Activated naive CD8-positive, alpha-beta T cell treated with anti-CD3 and anti-CD28 coated beads, Interleukin-2, amount 50 U/mL, for 24 hours (primary cell): ENCODE results near the gene ABCC4.
A peak's percentile ranks its signal among the peaks of the same experiment; 100 is the strongest.

Source experiments
- ATAC-seq: fragments of 150-1000 bp; cut with Tn5 transposase; one replicate; pipeline ENCODE4 v1.10.0; 2021
- DNase-seq: peaks from one replicate; pipeline ENCODE4 v3.0.0; 2021
- H3K27ac Mint-ChIP-seq: one replicate; pipeline ENCODE4 v1.8.0; 2021; ENCODE audit warnings: mild to moderate bottlenecking, mixed read lengths
- H3K27me3 Mint-ChIP-seq: one replicate; pipeline ENCODE4 v1.8.0; 2021; ENCODE audit warnings: mixed read lengths
- H3K36me3 Mint-ChIP-seq: one replicate; pipeline ENCODE4 v1.8.0; 2021; ENCODE audit warnings: low read depth, mixed read lengths
- H3K4me1 Mint-ChIP-seq: one replicate; pipeline ENCODE4 v1.8.0; 2021; ENCODE audit warnings: mixed read lengths
- H3K4me3 Mint-ChIP-seq: one replicate; pipeline ENCODE4 v1.8.0; 2021; ENCODE audit warnings: mild to moderate bottlenecking, moderate library complexity, mixed read lengths
- H3K9me3 Mint-ChIP-seq: one replicate; pipeline ENCODE4 v1.8.0; 2021; ENCODE audit warnings: mixed read lengths

The ABCC4 gene

GRCh38 chr13:95112883-95113282, 188.4 kb downstream of the ABCC4 start:
- Mint-ChIP-seq H3K4me3 (no peak overlapping the region), H3K27me3 (no peaks in the 10 kb centered on the region), H3K4me1 (no peaks in the 10 kb centered on the region), H3K9me3 (peaks cover 6% of the 10 kb centered on the region), H3K36me3 (peaks cover 26% of the 10 kb centered on the region), H3K27ac (no peak overlapping the region)
- ATAC-seq: no peak
- no peak for DNase-seq

GRCh38 chr13:95111608-95112007, 189.6 kb downstream of the ABCC4 start:
- no peak for ATAC-seq
- H3K27me3 Mint-ChIP-seq: no peaks in the 10 kb centered on the region
- H3K4me1 Mint-ChIP-seq: no peaks in the 10 kb centered on the region
- H3K9me3 Mint-ChIP-seq: peaks cover 6% of the 10 kb centered on the region
- H3K27ac Mint-ChIP-seq: no peak overlapping the region
- peaks cover 30% of the 10 kb centered on the region for H3K36me3 Mint-ChIP-seq
- no peak overlapping the region for H3K4me3 Mint-ChIP-seq
- no peak for DNase-seq

- ATAC-seq (no peak), DNase-seq (no peak)
- peaks cover 9% of the 10 kb centered on the region for H3K9me3 Mint-ChIP-seq
- peaks cover 33% of the 10 kb centered on the region for H3K36me3 Mint-ChIP-seq
- H3K27me3 Mint-ChIP-seq: no peaks in the 10 kb centered on the region
- no peaks in the 10 kb centered on the region for H3K4me1 Mint-ChIP-seq
- H3K27ac Mint-ChIP-seq: no peak overlapping the region
- no peak overlapping the region for H3K4me3 Mint-ChIP-seq
These were observed 194.7 kb downstream of the ABCC4 start for GRCh38 chr13:95106562-95106961.

- Mint-ChIP-seq H3K4me3 (no peak overlapping the region), H3K36me3 (peaks cover 32% of the 10 kb centered on the region), H3K9me3 (peaks cover 28% of the 10 kb centered on the region), H3K27ac (no peak overlapping the region), H3K27me3 (no peaks in the 10 kb centered on the region), H3K4me1 (no peaks in the 10 kb centered on the region)
- ATAC-seq (no peak), DNase-seq (no peak)
These were observed 200.5 kb downstream of the ABCC4 start for GRCh38 chr13:95100525-95101433.

- Mint-ChIP-seq H3K4me1 (no peaks in the 10 kb centered on the region), H3K27ac (no peak overlapping the region), H3K4me3 (no peak overlapping the region), H3K9me3 (peaks cover 29% of the 10 kb centered on the region), H3K36me3 (peaks cover 42% of the 10 kb centered on the region), H3K27me3 (no peaks in the 10 kb centered on the region)
- DNase-seq: no peak
- ATAC-seq: no peak
These were observed 201.7 kb downstream of the ABCC4 start for GRCh38 chr13:95099541-95099940.

DNA sequence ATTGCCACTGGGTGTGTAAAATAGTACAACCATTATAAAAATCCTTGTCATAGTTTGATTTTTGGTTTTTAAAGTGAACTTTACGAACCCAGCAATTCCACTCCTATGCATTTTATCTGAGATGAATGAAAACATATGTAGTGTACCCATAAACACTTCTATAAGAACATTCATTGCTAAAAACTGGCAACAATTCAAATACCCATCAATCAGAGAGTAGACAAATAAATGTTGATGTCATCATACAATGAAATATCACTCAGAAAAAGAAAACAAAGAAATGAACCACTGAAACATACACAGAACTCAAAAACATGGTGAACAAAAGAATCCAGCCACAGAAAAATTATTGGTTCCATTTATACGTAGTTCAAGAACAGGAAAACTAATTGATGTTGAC, 202.3 kb downstream of the ABCC4 start:
- ATAC-seq (no peak), DNase-seq (no peak)
- Mint-ChIP-seq H3K27ac (no peak overlapping the region), H3K4me1 (no peaks in the 10 kb centered on the region), H3K9me3 (peaks cover 26% of the 10 kb centered on the region), H3K4me3 (no peak overlapping the region), H3K36me3 (peaks cover 46% of the 10 kb centered on the region), H3K27me3 (no peaks in the 10 kb centered on the region)

- Mint-ChIP-seq H3K27me3 (no peaks in the 10 kb centered on the region), H3K4me3 (no peak overlapping the region), H3K9me3 (peaks cover 16% of the 10 kb centered on the region), H3K4me1 (peaks cover 5% of the 10 kb centered on the region), H3K27ac (no peak overlapping the region), H3K36me3 (peaks cover 62% of the 10 kb centered on the region)
- no peak for DNase-seq
- no peak for ATAC-seq
These were observed 209.5 kb downstream of the ABCC4 start for GRCh38 chr13:95091755-95092154.

GRCh38 chr13:95087746-95088305, 213.4 kb downstream of the ABCC4 start:
- DNase-seq (no peak), ATAC-seq (no peak)
- Mint-ChIP-seq H3K36me3 (peaks cover 28% of the 10 kb centered on the region), H3K27me3 (no peaks in the 10 kb centered on the region), H3K9me3 (peaks cover 6% of the 10 kb centered on the region), H3K4me1 (peaks cover 5% of the 10 kb centered on the region), H3K27ac (peak overlapping the region; percentile 46), H3K4me3 (no peak overlapping the region)

DNA sequence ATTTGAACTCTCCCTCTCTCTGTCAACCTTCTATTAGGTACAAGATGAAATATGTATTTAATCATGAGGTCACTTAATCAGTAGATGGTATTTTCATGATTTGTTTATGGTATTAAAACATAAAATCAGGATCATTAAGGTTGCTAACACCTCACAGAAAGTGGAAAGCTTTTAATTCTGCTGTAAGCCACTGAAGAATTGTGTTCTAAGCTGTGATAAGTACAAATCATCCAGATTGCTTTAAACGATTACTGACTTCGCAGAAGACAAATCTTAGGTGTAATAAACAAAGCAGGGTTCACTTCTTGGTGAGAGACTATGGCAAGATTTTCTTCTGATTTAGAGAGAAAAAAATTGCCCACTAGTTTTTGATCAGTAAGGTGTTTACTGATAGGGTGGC, 214.5 kb downstream of the ABCC4 start:
- no peak for ATAC-seq
- H3K36me3 Mint-ChIP-seq: peaks cover 24% of the 10 kb centered on the region
- H3K4me1 Mint-ChIP-seq: peaks cover 5% of the 10 kb centered on the region
- no peak overlapping the region for H3K27ac Mint-ChIP-seq
- DNase-seq: no peak
- no peaks in the 10 kb centered on the region for H3K27me3 Mint-ChIP-seq
- no peaks in the 10 kb centered on the region for H3K9me3 Mint-ChIP-seq
- no peak overlapping the region for H3K4me3 Mint-ChIP-seq

DNA sequence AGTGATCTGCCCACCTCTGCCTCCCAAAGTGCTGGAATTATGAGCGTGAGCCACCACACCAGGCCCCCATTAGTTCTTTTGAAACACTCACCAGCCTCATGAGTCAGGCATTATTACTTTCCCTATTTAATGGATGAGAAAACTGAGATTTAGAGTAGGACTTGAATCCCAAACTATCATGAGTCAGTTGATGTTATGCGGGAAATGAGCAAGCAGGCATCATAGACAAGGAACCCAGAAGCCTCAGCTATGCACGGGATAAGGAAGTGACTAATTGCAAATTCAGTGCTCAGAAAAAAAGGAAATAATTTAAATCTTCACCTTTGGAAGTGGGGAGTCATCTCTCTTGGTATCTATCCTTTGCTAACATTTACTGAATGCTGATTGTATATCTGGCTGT, 217.5 kb downstream of the ABCC4 start:
- Mint-ChIP-seq H3K27ac (no peak overlapping the region), H3K4me3 (no peak overlapping the region), H3K27me3 (no peaks in the 10 kb centered on the region), H3K9me3 (no peaks in the 10 kb centered on the region), H3K36me3 (peaks cover 18% of the 10 kb centered on the region), H3K4me1 (peaks cover 5% of the 10 kb centered on the region)
- ATAC-seq (no peak), DNase-seq (no peak)

DNA sequence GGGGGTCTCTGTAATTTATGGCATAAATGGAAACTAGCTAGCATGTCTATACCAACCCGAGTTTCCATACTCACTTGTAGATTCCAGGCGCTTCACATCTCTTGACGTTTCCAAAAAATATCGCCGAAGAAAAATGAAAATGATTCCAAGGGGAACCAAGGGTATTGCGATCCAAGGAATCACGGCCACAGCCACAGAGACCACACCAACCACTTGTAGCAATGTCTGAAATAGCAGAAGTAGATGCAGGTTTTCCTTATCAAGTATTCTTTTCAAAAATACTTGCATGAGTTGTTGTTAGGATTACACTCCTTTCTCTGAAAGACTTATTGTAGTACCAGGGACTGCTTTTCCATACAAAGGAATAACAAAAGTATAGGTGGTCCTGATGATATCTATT, 218.2 kb downstream of the ABCC4 start:
- Mint-ChIP-seq H3K4me3 (no peak overlapping the region), H3K4me1 (peaks cover 3% of the 10 kb centered on the region), H3K36me3 (peaks cover 19% of the 10 kb centered on the region), H3K27me3 (no peaks in the 10 kb centered on the region), H3K9me3 (no peaks in the 10 kb centered on the region), H3K27ac (no peak overlapping the region)
- DNase-seq (no peak), ATAC-seq (no peak)

- Mint-ChIP-seq H3K4me3 (no peak overlapping the region), H3K9me3 (no peaks in the 10 kb centered on the region), H3K27ac (no peak overlapping the region), H3K27me3 (no peaks in the 10 kb centered on the region), H3K4me1 (no peaks in the 10 kb centered on the region), H3K36me3 (peaks cover 42% of the 10 kb centered on the region)
- ATAC-seq (no peak), DNase-seq (no peak)
These were observed 225.7 kb downstream of the ABCC4 start for GRCh38 chr13:95075506-95075905.

- Mint-ChIP-seq H3K4me1 (no peaks in the 10 kb centered on the region), H3K4me3 (no peak overlapping the region), H3K27ac (no peak overlapping the region), H3K27me3 (no peaks in the 10 kb centered on the region), H3K36me3 (peaks cover 47% of the 10 kb centered on the region), H3K9me3 (no peaks in the 10 kb centered on the region)
- ATAC-seq: no peak
- DNase-seq: no peak
These were observed 226.4 kb downstream of the ABCC4 start for GRCh38 chr13:95074820-95075219.

GRCh38 chr13:95073747-95074311, 227.4 kb downstream of the ABCC4 start:
- H3K4me1 Mint-ChIP-seq: no peaks in the 10 kb centered on the region
- no peak overlapping the region for H3K4me3 Mint-ChIP-seq
- ATAC-seq: no peak
- no peaks in the 10 kb centered on the region for H3K27me3 Mint-ChIP-seq
- no peaks in the 10 kb centered on the region for H3K9me3 Mint-ChIP-seq
- no peak for DNase-seq
- no peak overlapping the region for H3K27ac Mint-ChIP-seq
- H3K36me3 Mint-ChIP-seq: peaks cover 57% of the 10 kb centered on the region

GRCh38 chr13:95067303-95067702, 233.9 kb downstream of the ABCC4 start:
- ATAC-seq: no peak
- H3K27me3 Mint-ChIP-seq: no peaks in the 10 kb centered on the region
- H3K9me3 Mint-ChIP-seq: no peaks in the 10 kb centered on the region
- no peak overlapping the region for H3K4me3 Mint-ChIP-seq
- no peak for DNase-seq
- no peaks in the 10 kb centered on the region for H3K4me1 Mint-ChIP-seq
- H3K36me3 Mint-ChIP-seq: peaks cover 33% of the 10 kb centered on the region
- H3K27ac Mint-ChIP-seq: no peak overlapping the region
